ENCODE measurements around the gene CTNNA3.

DNA sequence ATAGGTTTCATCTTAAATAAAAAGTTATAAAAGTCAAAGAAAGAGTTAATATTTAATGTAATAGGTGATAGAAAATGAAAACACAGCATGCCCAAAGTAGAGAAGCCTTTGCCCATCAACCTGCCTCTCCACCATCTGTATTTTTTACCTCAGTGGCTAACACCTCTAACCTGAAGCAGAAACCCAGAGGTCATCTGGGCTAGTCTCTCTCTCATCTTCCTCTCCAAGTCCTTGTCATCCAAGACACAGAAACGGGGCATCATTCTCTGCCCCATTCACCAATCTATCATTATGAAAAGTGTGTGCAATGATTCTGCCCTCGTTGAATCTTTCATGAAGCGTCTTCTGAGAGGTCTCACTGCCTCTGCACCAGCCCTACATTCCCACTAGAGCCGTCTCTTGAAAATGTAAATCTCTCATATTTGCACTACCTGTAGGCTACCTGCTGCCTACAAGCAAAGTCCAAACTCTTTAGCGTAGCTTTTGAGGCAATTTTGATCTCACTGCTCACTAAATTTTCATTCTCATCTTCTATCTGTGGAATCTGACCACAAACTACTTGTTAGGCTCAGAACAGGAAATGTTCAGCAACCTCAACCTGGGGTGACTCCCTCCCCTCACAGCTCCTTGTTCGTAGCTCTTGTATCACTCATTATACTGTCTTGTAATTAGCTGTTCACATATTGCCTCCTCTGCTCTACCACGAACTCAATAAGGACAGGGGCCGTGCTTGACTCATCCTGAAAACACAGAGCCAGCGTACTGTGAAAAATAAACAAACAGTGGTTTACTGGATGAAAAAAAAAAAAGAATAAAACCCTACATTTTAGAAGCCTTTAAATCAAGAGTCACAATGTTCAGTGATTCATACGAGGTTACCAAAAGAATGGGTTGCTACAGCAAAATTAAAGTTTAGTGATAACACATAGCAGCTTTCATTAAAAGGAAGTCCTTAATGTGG lies 83.1 kb downstream of the CTNNA3 start:
- no peak for TF ChIP-seq CTCF (IDR thresholded peaks at IDR 0.05)
- no peak for TF ChIP-seq POLR2A (IDR thresholded peaks at IDR 0.05)
